ENCODE measurements around the gene TTC6. TPM values are rescaled to one million over a fixed set of nuclear protein-coding genes. Genes with fewer than 3 reads are reported as not detected.

TTC6 gene
- total and polyA plus RNA-seq, 10 donors: not detected

- peaks cover 0 to 24% (median 0%) of the 10 kb centered on the region in 8 donors for H3K9me3 ChIP-seq
- no peaks in the 10 kb centered on the region for H3K36me3 ChIP-seq
- intact Hi-C loops (cut with DNase I; ENCODE audit: low total_unique reads): no loop called here
- TF ChIP-seq POLR2A (IDR thresholded peaks at IDR 0.05) (no peak), POLR2AphosphoS5 (IDR thresholded peaks at IDR 0.05) (no peak), CTCF (IDR thresholded peaks at IDR 0.05 in 8 of 11, conservative IDR thresholded peaks at IDR 0.05 in 3 of 11) (no peak)
- no peak overlapping the region for H3K27ac ChIP-seq
- DNase-seq: no peak
- H3K27me3 ChIP-seq (replicated peaks in 1 of 7): peaks cover 15 to 100% (median 89%) of the 10 kb centered on the region in 7 donors
- 0 to 5% (median 1%) methylated on average over 1 of the region's 1 CpG for WGBS, 5 donors
- peaks cover 0 to 33% (median 7%) of the 10 kb centered on the region in 6 donors for H3K4me1 ChIP-seq
- no peak overlapping the region for H3K4me3 ChIP-seq
Observed at GRCh38 chr14:37586797-37587130, 8.7 kb upstream of the TTC6 start.

- H3K27me3 ChIP-seq (replicated peaks in 1 of 7): peaks cover 20 to 100% (median 94%) of the 10 kb centered on the region in 7 donors
- DNase-seq: no peak
- 9 to 19% (median 10%) methylated on average over 4 of the region's 4 CpGs for WGBS, 5 donors
- peaks cover 0 to 29% (median 0%) of the 10 kb centered on the region in 8 donors for H3K9me3 ChIP-seq
- TF ChIP-seq POLR2AphosphoS5 (IDR thresholded peaks at IDR 0.05): no peak
- TF ChIP-seq CTCF (IDR thresholded peaks at IDR 0.05 in 8 of 11, conservative IDR thresholded peaks at IDR 0.05 in 3 of 11): no peak
- TF ChIP-seq POLR2A (IDR thresholded peaks at IDR 0.05): no peak
- no peaks in the 10 kb centered on the region for H3K36me3 ChIP-seq
- no peak overlapping the region for H3K4me3 ChIP-seq
- H3K4me1 ChIP-seq: peaks cover 0 to 36% (median 8%) of the 10 kb centered on the region in 6 donors
- no peak overlapping the region for H3K27ac ChIP-seq
- intact Hi-C loops (cut with DNase I; ENCODE audit: low total_unique reads): no loop called here
Observed at GRCh38 chr14:37587131-37587803, 8.2 kb upstream of the TTC6 start.

GRCh38 chr14:37587881-37588666 lies 7.4 kb upstream of the TTC6 start:
- 6 to 10% (median 7%) methylated on average over 54 to 63 of the region's 63 CpGs for WGBS, 5 donors
- Histone ChIP-seq H3K9me3 (peaks cover 0 to 36% (median 0%) of the 10 kb centered on the region in 8 donors), H3K4me3 (peak overlapping the region in 2 of 8 donors; percentile 3 to 20), H3K36me3 (no peaks in the 10 kb centered on the region), H3K27me3 (replicated peaks in 1 of 7) (peaks cover 27 to 100% (median 96%) of the 10 kb centered on the region in 7 donors), H3K27ac (no peak overlapping the region), H3K4me1 (peaks cover 0 to 36% (median 10%) of the 10 kb centered on the region in 6 donors)
- intact Hi-C loops (cut with DNase I; ENCODE audit: low total_unique reads): no loop called here
- DNase-seq: no peak
- no peak for TF ChIP-seq CTCF (IDR thresholded peaks at IDR 0.05 in 8 of 11, conservative IDR thresholded peaks at IDR 0.05 in 3 of 11)
- peak in 1 of 3 donors; percentile 28 for TF ChIP-seq POLR2AphosphoS5 (IDR thresholded peaks at IDR 0.05)
- no peak for TF ChIP-seq POLR2A (IDR thresholded peaks at IDR 0.05)

- 11 to 17% (median 15%) methylated on average over 6 of the region's 6 CpGs for WGBS, 5 donors
Observed at GRCh38 chr14:37588667-37588955, 6.8 kb upstream of the TTC6 start.

More at GRCh38 chr14:37588667-37588955, 6.8 kb upstream of the TTC6 start:
- no peak for DNase-seq
- no peaks in the 10 kb centered on the region for H3K36me3 ChIP-seq
- TF ChIP-seq POLR2AphosphoS5 (IDR thresholded peaks at IDR 0.05) (no peak), POLR2A (IDR thresholded peaks at IDR 0.05) (no peak), CTCF (IDR thresholded peaks at IDR 0.05 in 8 of 11, conservative IDR thresholded peaks at IDR 0.05 in 3 of 11) (no peak)
- peaks cover 0 to 32% (median 8%) of the 10 kb centered on the region in 6 donors for H3K4me1 ChIP-seq
- H3K9me3 ChIP-seq: peaks cover 0 to 32% (median 0%) of the 10 kb centered on the region in 8 donors
- H3K27ac ChIP-seq: no peak overlapping the region
- intact Hi-C loops (cut with DNase I; ENCODE audit: low total_unique reads): no loop called here
- H3K4me3 ChIP-seq: no peak overlapping the region
- peaks cover 23 to 100% (median 97%) of the 10 kb centered on the region in 7 donors for H3K27me3 ChIP-seq (replicated peaks in 1 of 7)
